Right lobe of liver (tissue), 6 donors: ENCODE data around the gene POLR2L. TPM values are rescaled to one million over a fixed set of nuclear protein-coding genes. Genes with fewer than 3 reads are reported as not detected.
A peak's percentile ranks its signal among the peaks of the same experiment; 100 is the strongest.

Experiments used
- ATAC-seq, 4 donors: fragments of 200-7000 bp; cut with Tn5 transposase; one replicate each; pipeline ENCODE4 v1.9.1; 2020; ENCODE audit warnings: mild to moderate bottlenecking in 4 of 4, moderate library complexity in 4 of 4
- DNase-seq, 3 donors: peaks; one replicate each; pipeline ENCODE4 v3.0.0-alpha.2; 2020
- H3K27ac ChIP-seq, 3 donors: fragments of 200-600 bp; one replicate each; pipeline ENCODE4 v1.8.0; 2022
- H3K27me3 ChIP-seq, 2 donors: fragments of 200-600 bp; one replicate each; pipeline ENCODE4 v1.8.0; 2022
- H3K36me3 ChIP-seq, 4 donors: fragments of 200-600 bp; sonication (generic) in 1 of 4; one replicate each; pipeline versions ENCODE4 v1.5.1 to v1.8.0; 2017 to 2022; ENCODE audit warnings: control low read depth in 1 of 4
- H3K4me1 ChIP-seq, 4 donors: fragments of 200-600 bp; sonication (generic) in 1 of 4; one replicate each; pipeline versions ENCODE4 v1.5.1 to v1.8.0; 2017 to 2022; ENCODE audit warnings: control low read depth in 1 of 4
- H3K4me3 ChIP-seq, 3 donors: fragments of 200-600 bp; one replicate each; pipeline ENCODE4 v1.8.0; 2022
- H3K9me3 ChIP-seq, 4 donors: fragments of 200-600 bp; sonication (generic) in 1 of 4; one replicate each; pipeline versions ENCODE4 v1.5.1 to v1.8.0; 2017 to 2022; ENCODE audit warnings: control low read depth in 1 of 4
- CTCF ChIP-seq, 4 donors: fragments of 200-600 bp in 3 of 4; fragments of 450-650 bp in 1 of 4; IDR thresholded peaks; one replicate each; pipeline versions ENCODE4 v1.5.1 to v1.8.0; 2016 to 2022; ENCODE audit warnings: antibody characterized with exemption in 4 of 4, mild to moderate bottlenecking in 2 of 4
- POLR2A ChIP-seq: fragments of 450-650 bp; IDR thresholded peaks from one replicate; pipeline ENCODE4 v1.6.1; 2017; ENCODE audit warnings: antibody characterized with exemption, mild to moderate bottlenecking
- WGBS: methylation state at CpG from one replicate; pipeline ENCODE4 v1.1.6; 2018; ENCODE audit warnings: low coverage, low lambda C conversion rate; ENCODE audit not compliant: insufficient coverage; ENCODE audit errors: missing lambda C conversion rate; 5-methylcytosine and 5-hydroxymethylcytosine counted together
- intact Hi-C, 2 donors: fragments of 100-400 bp; cut with DNase I; formaldehyde crosslinking; loops; one replicate each; pipeline versions ENCODE4 v1.11.2 to v1.14.1; 2022
- total RNA-seq, 6 experiments: library from RNA; depleted of rRNA in 2 of 6; stranded (reverse); fragments of >200 nt in 2 of 6; fragmentation: NEBNext Ultra II Directional in 3 of 6; extraction: Animal tissue kit (Norgen Biotek cat#: 25700) in 3 of 6; gene quantifications; one replicate each; pipeline versions ENCODE4 v1.1.0 to v1.2.4, GENCODE V29; 2016 to 2023
- donor health status: DM: no; HTN: yes; CAD: no.
- donor health status: DM: no; HTN: no; CAD: no.
- donor health status: DM: no; HTN: no; CAD: no.
- donor health status: DM: no; HTN: yes; CAD: no.
- donor health status: DM: no; HTN: yes; CAD: no.

The POLR2L gene
- total RNA-seq, 6 experiments from 2014 or later, result 34.5 to 88.1 (median 72.9) TPM

- WGBS, result 84% methylated on average over 11 of the region's 14 CpGs
- Histone ChIP-seq H3K27me3 (no peaks in the 10 kb centered on the region), H3K4me3 (no peak overlapping the region), H3K36me3 (no peaks in the 10 kb centered on the region), H3K9me3 (no peaks in the 10 kb centered on the region), H3K27ac (no peak overlapping the region), H3K4me1 (no peaks in the 10 kb centered on the region)
- DNase-seq (no peak), ATAC-seq (no peak)
- intact Hi-C loops, result no loop called here
- TF ChIP-seq POLR2A (no peak), CTCF (IDR thresholded peaks at IDR 0.05) (no peak)
These were observed 18.8 kb upstream of the POLR2L start for GRCh38 chr11:861105-861479.

- TF ChIP-seq POLR2A (no peak), CTCF (IDR thresholded peaks at IDR 0.05) (no peak)
- DNase-seq (no peak), ATAC-seq (no peak)
- Histone ChIP-seq H3K4me3 (no peak overlapping the region), H3K4me1 (no peaks in the 10 kb centered on the region), H3K27me3 (no peaks in the 10 kb centered on the region), H3K27ac (no peak overlapping the region), H3K36me3 (no peaks in the 10 kb centered on the region), H3K9me3 (no peaks in the 10 kb centered on the region)
- intact Hi-C loops, result no loop called here
- no CpG with 5 or more reads among the region's 21 CpGs for WGBS
These were observed 18.1 kb upstream of the POLR2L start for GRCh38 chr11:860234-861104.

- Histone ChIP-seq H3K27ac (no peak overlapping the region), H3K36me3 (no peaks in the 10 kb centered on the region), H3K4me1 (no peaks in the 10 kb centered on the region), H3K27me3 (no peaks in the 10 kb centered on the region), H3K4me3 (no peak overlapping the region), H3K9me3 (no peaks in the 10 kb centered on the region)
- 63% methylated on average over 23 of the region's 31 CpGs for WGBS
- ATAC-seq, result peak; percentile 20 to 42 (median 30)
- DNase-seq, result peak in 1 of 3 donors; percentile 62
- intact Hi-C loops, result loop anchor here in 1 of 2 donors (10.0 kb wide), 1 partner anchor 195 kb away; no protein-coding TSS in a partner anchor
- no peak for TF ChIP-seq POLR2A
These were observed 17.2 kb upstream of the POLR2L start for GRCh38 chr11:859394-860131.

- H3K27me3 ChIP-seq, result no peaks in the 10 kb centered on the region
- H3K4me3 ChIP-seq, result no peak overlapping the region
- H3K4me1 ChIP-seq, result no peaks in the 10 kb centered on the region
- H3K36me3 ChIP-seq, result no peaks in the 10 kb centered on the region
- H3K9me3 ChIP-seq, result no peaks in the 10 kb centered on the region
- no peak overlapping the region for H3K27ac ChIP-seq
- TF ChIP-seq POLR2A (no peak), CTCF (IDR thresholded peaks at IDR 0.05) (no peak)
- WGBS, result 81% methylated on average over 26 of the region's 37 CpGs
- intact Hi-C loops, result loop anchor here in 1 of 2 donors (10.0 kb wide), 1 partner anchor 196 kb away; no protein-coding TSS in a partner anchor
- ATAC-seq, result no peak
- DNase-seq, result no peak
These were observed 16.5 kb upstream of the POLR2L start for GRCh38 chr11:858762-859339.
